ENCODE measurements around the gene CDK6.
A peak's percentile ranks its signal among the peaks of the same experiment; 100 is the strongest.

Gene CDK6

GRCh38 chr7:92843781-92844180 is 7.4 kb upstream of the CDK6 start:
- no peak for ATAC-seq

GRCh38 chr7:92843034-92843760 is 6.8 kb upstream of the CDK6 start:
- no peak for ATAC-seq

GRCh38 chr7:92841192-92841591 is 4.8 kb upstream of the CDK6 start:
- ATAC-seq = no peak

- no peak for ATAC-seq
Measured at GRCh38 chr7:92840316-92840715, 3.9 kb upstream of the CDK6 start.

GRCh38 chr7:92839901-92840300 is 3.5 kb upstream of the CDK6 start:
- ATAC-seq = no peak

GRCh38 chr7:92838934-92839333 is 2.6 kb upstream of the CDK6 start:
- no peak for ATAC-seq

- no peak for ATAC-seq
Measured at GRCh38 chr7:92837000-92837749, 802 bp upstream of the CDK6 start.

GRCh38 chr7:92835851-92836488 is 403 bp downstream of the CDK6 start:
- peak; percentile 3 to 5 for ATAC-seq

GRCh38 chr7:92835261-92835850 is 1.0 kb downstream of the CDK6 start:
- peak; percentile 2 to 8 for ATAC-seq

GRCh38 chr7:92834507-92835260 is 1.7 kb downstream of the CDK6 start:
- no peak for ATAC-seq

- peak; percentile 40 to 51 for ATAC-seq
Measured at GRCh38 chr7:92833766-92834506, 2.4 kb downstream of the CDK6 start.

GRCh38 chr7:92833024-92833765 is 3.2 kb downstream of the CDK6 start:
- ATAC-seq = peak; percentile 69 to 75

GRCh38 chr7:92832534-92833023 is 3.8 kb downstream of the CDK6 start:
- peak; percentile 8 to 27 for ATAC-seq

GRCh38 chr7:92831716-92832533 is 4.4 kb downstream of the CDK6 start:
- no peak for ATAC-seq

GRCh38 chr7:92830532-92831110 is 5.8 kb downstream of the CDK6 start:
- no peak for ATAC-seq

GRCh38 chr7:92830027-92830426 is 6.3 kb downstream of the CDK6 start:
- no peak for ATAC-seq

GRCh38 chr7:92827464-92828120 is 8.8 kb downstream of the CDK6 start:
- no peak for ATAC-seq

- no peak for ATAC-seq
Measured at GRCh38 chr7:92826258-92826938, 10.0 kb downstream of the CDK6 start.

Measured in activated CD4-positive, CD25-positive, alpha-beta regulatory T cell treated with anti-CD3 and anti-CD28 coated beads, Interleukin-2, amount 50 U/mL, for 24 hours (primary cell).